ENCODE results near the gene AGRN.
"Not testable (repeated sequence)": the region's sequence is repeated elsewhere in the genome, so short reads cannot be mapped to it uniquely, and the experiment has no call there.

DNA sequence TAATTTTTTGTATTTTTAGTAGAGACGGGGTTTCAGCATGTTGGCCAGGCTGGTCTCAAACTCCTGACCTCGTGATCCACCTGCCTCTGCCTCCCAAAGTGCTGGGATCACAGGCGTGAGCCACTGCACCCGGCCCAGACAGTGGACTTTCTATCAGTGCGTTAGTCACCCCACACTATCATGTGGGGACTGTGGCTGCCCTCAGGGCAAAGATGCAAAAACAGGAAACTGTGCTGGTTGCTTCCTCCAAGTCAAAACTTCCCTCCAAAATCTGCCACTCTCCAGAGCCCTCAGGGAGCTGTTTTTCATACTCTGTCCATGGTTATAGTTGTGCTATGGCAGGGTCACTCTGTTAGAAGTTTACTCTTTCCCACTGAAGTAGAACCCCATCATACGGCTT lies 84.2 kb downstream of the AGRN start:
- TF ChIP-seq, protein P1, sequence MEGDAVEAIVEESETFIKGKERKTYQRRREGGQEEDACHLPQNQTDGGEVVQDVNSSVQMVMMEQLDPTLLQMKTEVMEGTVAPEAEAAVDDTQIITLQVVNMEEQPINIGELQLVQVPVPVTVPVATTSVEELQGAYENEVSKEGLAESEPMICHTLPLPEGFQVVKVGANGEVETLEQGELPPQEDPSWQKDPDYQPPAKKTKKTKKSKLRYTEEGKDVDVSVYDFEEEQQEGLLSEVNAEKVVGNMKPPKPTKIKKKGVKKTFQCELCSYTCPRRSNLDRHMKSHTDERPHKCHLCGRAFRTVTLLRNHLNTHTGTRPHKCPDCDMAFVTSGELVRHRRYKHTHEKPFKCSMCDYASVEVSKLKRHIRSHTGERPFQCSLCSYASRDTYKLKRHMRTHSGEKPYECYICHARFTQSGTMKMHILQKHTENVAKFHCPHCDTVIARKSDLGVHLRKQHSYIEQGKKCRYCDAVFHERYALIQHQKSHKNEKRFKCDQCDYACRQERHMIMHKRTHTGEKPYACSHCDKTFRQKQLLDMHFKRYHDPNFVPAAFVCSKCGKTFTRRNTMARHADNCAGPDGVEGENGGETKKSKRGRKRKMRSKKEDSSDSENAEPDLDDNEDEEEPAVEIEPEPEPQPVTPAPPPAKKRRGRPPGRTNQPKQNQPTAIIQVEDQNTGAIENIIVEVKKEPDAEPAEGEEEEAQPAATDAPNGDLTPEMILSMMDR (conservative IDR thresholded peaks at IDR 0.05; ENCODE audit: low read depth, low read length): not testable (repeated sequence)
- not testable (repeated sequence) for TF ChIP-seq CEBPB, SMC3, RFX5, BHLHE40, POLR2A, NFE2L2 (IDR thresholded peaks at IDR 0.05; ENCODE audit: low read depth, low read length)
- TF ChIP-seq, protein P2, sequence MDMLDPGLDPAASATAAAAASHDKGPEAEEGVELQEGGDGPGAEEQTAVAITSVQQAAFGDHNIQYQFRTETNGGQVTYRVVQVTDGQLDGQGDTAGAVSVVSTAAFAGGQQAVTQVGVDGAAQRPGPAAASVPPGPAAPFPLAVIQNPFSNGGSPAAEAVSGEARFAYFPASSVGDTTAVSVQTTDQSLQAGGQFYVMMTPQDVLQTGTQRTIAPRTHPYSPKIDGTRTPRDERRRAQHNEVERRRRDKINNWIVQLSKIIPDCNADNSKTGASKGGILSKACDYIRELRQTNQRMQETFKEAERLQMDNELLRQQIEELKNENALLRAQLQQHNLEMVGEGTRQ (IDR thresholded peaks at IDR 0.05; ENCODE audit: low read depth, low read length): not testable (repeated sequence)

Data from IMR-90 (cell line).